Measurements from ENCODE around the gene HERC2. TPM values are rescaled to one million over a fixed set of nuclear protein-coding genes. Genes with fewer than 3 reads are reported as not detected.

The HERC2 gene
- total and polyA plus RNA-seq, 4 donors = 17.9 to 76.0 (median 39.8) TPM

- peaks cover 0 to 5% (median 0%) of the 10 kb centered on the region in 4 donors for H3K9me3 ChIP-seq (ENCODE audit: control insufficient read depth in 4 of 4, insufficient read depth in 3 of 4, low read length in 3 of 4)
- no peak overlapping the region for H3K9ac ChIP-seq (ENCODE audit: insufficient read depth in 1 of 2, low read length in 2 of 2)
- H3K36me3 ChIP-seq (ENCODE audit: control insufficient read depth in 4 of 4, insufficient read depth in 4 of 4, low read length in 4 of 4) = no peaks in the 10 kb centered on the region
- peaks cover 0 to 21% (median 0%) of the 10 kb centered on the region in 3 donors for H3K27me3 ChIP-seq (ENCODE audit: control insufficient read depth in 3 of 3, insufficient read depth in 3 of 3, low read length in 2 of 3)
- TF ChIP-seq CTCF (IDR thresholded peaks at IDR 0.05; ENCODE audit: control extremely low read depth, extremely low read depth) = no peak
- ATAC-seq (ENCODE audit: insufficient read depth, low FRiP score) (no peak), DNase-seq (peak in 1 of 3 donors; percentile 9)
- H3K27ac ChIP-seq (ENCODE audit: low read depth in 1 of 2, low read length in 1 of 2) = no peak overlapping the region
- peaks cover 0 to 40% (median 10%) of the 10 kb centered on the region in 5 donors for H3K4me1 ChIP-seq (ENCODE audit: control insufficient read depth in 5 of 5, insufficient read depth in 5 of 5, low read length in 5 of 5)
- no peak overlapping the region for H3K4me3 ChIP-seq
- WGBS, 2 donors = 92 to 93% methylated on average over 20 of the region's 20 CpGs
Measured at GRCh38 chr15:28100516-28101195, 221.3 kb downstream of the HERC2 start.

- Histone ChIP-seq H3K9me3 (ENCODE audit: control insufficient read depth in 4 of 4, insufficient read depth in 3 of 4, low read length in 3 of 4) (peaks cover 0 to 5% (median 0%) of the 10 kb centered on the region in 4 donors), H3K9ac (ENCODE audit: insufficient read depth in 1 of 2, low read length in 2 of 2) (peak overlapping the region in 1 of 2 donors; percentile 27), H3K36me3 (ENCODE audit: control insufficient read depth in 4 of 4, insufficient read depth in 4 of 4, low read length in 4 of 4) (no peaks in the 10 kb centered on the region), H3K27ac (ENCODE audit: low read depth in 1 of 2, low read length in 1 of 2) (peak overlapping the region in 1 of 2 donors; percentile 24), H3K27me3 (ENCODE audit: control insufficient read depth in 3 of 3, insufficient read depth in 3 of 3, low read length in 2 of 3) (peaks cover 0 to 13% (median 0%) of the 10 kb centered on the region in 3 donors), H3K4me3 (no peak overlapping the region), H3K4me1 (ENCODE audit: control insufficient read depth in 5 of 5, insufficient read depth in 5 of 5, low read length in 5 of 5) (peaks cover 0 to 46% (median 13%) of the 10 kb centered on the region in 5 donors)
- no peak for TF ChIP-seq CTCF (IDR thresholded peaks at IDR 0.05; ENCODE audit: control extremely low read depth, extremely low read depth)
- ATAC-seq (ENCODE audit: insufficient read depth, low FRiP score) (no peak), DNase-seq (no peak)
- 9 to 17% methylated on average over 13 to 16 of the region's 16 CpGs for WGBS, 2 donors
Measured at GRCh38 chr15:28099555-28100140, 222.3 kb downstream of the HERC2 start.

GRCh38 chr15:28098766-28099554 is 223.0 kb downstream of the HERC2 start, which contains the start of gene OCA2:
TSS of gene OCA2 (minus strand) at chr15:28099315. CDS start at chr15:28081874, 17,441 bp downstream.
- Histone ChIP-seq H3K9ac (ENCODE audit: insufficient read depth in 1 of 2, low read length in 2 of 2) (peak within 1 kb of the TSS in 1 of 2 donors; percentile 27), H3K27me3 (ENCODE audit: control insufficient read depth in 3 of 3, insufficient read depth in 3 of 3, low read length in 2 of 3) (peaks cover 0 to 13% (median 0%) of the 10 kb centered on the region in 3 donors), H3K9me3 (ENCODE audit: control insufficient read depth in 4 of 4, insufficient read depth in 3 of 4, low read length in 3 of 4) (peaks cover 0 to 5% (median 0%) of the 10 kb centered on the region in 4 donors), H3K27ac (ENCODE audit: low read depth in 1 of 2, low read length in 1 of 2) (peak within 1 kb of the TSS in 1 of 2 donors; percentile 24), H3K36me3 (ENCODE audit: control insufficient read depth in 4 of 4, insufficient read depth in 4 of 4, low read length in 4 of 4) (no peaks in the 10 kb centered on the region), H3K4me1 (ENCODE audit: control insufficient read depth in 5 of 5, insufficient read depth in 5 of 5, low read length in 5 of 5) (peaks cover 0 to 51% (median 13%) of the 10 kb centered on the region in 5 donors), H3K4me3 (no peak within 1 kb of the TSS)
- no peak for TF ChIP-seq CTCF (IDR thresholded peaks at IDR 0.05; ENCODE audit: control extremely low read depth, extremely low read depth)
- WGBS, 2 donors = 4 to 8% methylated on average over 36 to 52 of the region's 52 CpGs
- peak; percentile 39 for ATAC-seq (ENCODE audit: insufficient read depth, low FRiP score)
- peak; percentile 87 to 92 (median 88) for DNase-seq
